A673 (cell line): ENCODE measurements around the gene MAN1C1.

Source experiments
- EZH2 ChIP-seq: fragments of 200-600 bp; sonication (generic); IDR thresholded peaks from 2 replicates; pipeline ENCODE4 v1.6.1; 2017; ENCODE audit warnings: borderline replicate concordance, low read depth, mild to moderate bottlenecking, mixed read lengths, antibody characterized with exemption, low read length; ENCODE audit not compliant: poor library complexity, severe bottlenecking
- TF ChIP-seq, protein P1 (sequence below): fragments of 300-800, 200-600 bp; sonication (generic); conservative IDR thresholded peaks from 2 replicates; pipeline ENCODE4 v1.5.1; 2017; ENCODE audit warnings: low read depth, mild to moderate bottlenecking, antibody characterized with exemption, low read length, moderate library complexity, mixed read lengths

DNA sequence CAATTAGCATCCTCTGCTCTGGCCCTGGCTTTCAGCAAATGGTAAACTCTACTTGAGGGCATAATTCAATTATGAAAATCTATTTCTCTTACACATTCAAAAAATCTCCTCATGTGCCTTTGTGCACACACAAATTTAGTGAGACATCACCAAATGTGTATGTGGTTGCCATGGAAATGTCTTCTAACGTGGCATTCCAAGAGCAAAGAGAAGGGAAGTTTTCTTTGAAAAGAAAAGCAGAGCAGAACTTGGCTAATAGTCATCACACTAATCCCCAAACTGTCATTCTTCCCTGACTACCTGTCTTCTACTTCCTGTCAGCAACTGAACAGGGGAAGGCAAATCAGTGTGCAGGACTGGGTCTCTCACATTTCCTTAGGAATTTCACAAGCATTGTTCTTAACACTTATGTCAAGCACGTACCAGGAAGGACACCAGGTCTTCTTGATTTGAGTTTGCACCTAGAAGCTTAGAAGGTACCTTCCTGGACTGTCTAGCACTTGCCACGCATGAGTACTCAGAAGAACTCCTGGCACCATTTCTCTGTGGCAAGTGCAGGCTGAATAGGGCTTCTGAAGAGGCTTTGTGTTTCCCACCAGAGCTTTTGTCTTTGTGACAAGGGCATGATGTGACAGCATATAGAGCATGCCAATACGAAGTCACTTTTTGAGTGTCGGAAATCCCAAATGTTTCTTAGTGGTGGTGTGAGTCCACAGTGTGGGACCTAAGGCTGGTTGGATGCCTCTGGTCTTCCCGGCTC is 32.3 kb downstream of the MAN1C1 start:
- TF ChIP-seq EZH2: no peak
- TF ChIP-seq, protein P1, sequence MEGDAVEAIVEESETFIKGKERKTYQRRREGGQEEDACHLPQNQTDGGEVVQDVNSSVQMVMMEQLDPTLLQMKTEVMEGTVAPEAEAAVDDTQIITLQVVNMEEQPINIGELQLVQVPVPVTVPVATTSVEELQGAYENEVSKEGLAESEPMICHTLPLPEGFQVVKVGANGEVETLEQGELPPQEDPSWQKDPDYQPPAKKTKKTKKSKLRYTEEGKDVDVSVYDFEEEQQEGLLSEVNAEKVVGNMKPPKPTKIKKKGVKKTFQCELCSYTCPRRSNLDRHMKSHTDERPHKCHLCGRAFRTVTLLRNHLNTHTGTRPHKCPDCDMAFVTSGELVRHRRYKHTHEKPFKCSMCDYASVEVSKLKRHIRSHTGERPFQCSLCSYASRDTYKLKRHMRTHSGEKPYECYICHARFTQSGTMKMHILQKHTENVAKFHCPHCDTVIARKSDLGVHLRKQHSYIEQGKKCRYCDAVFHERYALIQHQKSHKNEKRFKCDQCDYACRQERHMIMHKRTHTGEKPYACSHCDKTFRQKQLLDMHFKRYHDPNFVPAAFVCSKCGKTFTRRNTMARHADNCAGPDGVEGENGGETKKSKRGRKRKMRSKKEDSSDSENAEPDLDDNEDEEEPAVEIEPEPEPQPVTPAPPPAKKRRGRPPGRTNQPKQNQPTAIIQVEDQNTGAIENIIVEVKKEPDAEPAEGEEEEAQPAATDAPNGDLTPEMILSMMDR: no peak
